CD4-positive, alpha-beta T cell treated with Interleukin-4 for 4 hours (primary cell): ENCODE results near the gene LRP11.
"Not testable (repeated sequence)": the region's sequence is repeated elsewhere in the genome, so short reads cannot be mapped to it uniquely, and the experiment has no call there.

Experiments
- DNase-seq: peaks from one replicate; pipeline ENCODE4 v3.0.0-alpha.2; 2020

LRP11 gene

DNA sequence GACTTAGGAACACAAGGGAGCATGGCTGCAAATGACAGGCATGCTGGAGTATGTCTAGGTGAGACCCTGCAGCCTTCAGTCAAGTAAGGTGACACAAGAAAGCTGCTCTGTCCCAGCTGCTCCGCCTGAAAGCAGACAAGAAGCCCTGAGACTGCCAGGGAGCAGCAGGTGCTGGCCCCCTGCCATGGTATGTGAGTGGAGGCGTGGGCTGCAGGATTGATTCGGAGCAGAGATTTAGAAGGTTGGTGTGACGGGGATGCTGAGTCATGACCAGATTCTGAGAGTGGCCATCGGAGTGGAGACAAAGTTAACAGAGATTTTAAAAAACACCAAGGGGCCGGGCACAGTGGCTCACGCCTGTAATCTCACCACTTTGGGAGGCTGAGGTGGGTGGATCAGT, 17.8 kb downstream of the LRP11 start:
- no peak for DNase-seq

DNA sequence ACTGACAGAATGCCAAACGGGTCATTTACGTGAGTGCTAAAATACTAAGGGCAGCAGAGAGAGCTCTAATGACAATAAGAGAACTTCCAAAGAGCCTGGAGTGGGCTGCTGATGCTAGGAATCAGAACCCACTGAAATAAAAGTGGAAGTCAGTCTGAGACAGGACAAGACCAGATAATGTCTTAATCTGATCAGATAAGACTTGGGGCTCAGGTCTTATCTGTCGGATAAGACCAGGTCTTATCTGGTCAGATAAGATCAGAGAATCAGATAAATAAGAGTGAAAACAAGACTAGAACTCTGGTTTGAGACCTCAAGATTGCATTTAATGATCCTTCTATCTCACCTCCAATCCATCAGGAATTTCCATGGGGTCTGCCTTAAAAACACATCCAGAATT, 18.6 kb downstream of the LRP11 start:
- DNase-seq = no peak

DNA sequence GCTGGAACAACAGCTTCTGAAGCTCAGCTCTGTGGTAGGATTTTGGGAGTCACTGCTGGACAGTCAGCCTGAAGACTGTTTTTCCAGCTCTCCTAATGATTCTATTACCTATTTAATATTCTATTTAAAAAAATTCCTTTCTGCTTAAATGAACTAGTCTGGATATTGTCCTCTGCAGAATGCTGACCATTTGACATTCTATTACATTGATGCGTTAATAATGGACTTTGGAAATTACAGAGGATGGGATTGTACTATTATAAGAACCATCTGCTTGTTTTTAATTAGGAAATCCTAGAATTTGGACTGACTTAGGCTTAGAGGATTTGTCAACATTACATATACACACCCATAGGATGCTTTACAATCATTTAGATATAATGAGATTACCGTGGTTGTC, 19.7 kb downstream of the LRP11 start:
- DNase-seq = no peak

DNA sequence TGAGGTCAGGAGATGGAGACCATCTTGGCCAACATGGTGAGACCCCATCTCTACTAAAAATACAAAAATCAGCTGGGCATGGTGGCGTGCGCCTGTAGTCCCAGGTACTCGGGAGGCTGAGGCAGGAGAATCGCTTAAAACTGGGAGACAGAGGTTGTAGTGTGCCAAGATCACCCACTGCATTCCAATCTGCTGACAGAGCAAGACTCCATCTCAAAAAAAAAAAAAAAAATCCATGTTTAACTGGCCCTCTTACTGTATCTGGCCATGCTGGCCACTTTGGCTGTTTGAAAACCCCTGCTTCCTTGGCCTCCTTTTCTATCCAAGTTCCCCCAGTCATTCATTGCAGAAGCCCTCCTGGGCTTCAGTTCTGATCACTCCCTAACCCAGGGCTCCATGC, 20.1 kb downstream of the LRP11 start:
- not testable (repeated sequence) for DNase-seq

DNA sequence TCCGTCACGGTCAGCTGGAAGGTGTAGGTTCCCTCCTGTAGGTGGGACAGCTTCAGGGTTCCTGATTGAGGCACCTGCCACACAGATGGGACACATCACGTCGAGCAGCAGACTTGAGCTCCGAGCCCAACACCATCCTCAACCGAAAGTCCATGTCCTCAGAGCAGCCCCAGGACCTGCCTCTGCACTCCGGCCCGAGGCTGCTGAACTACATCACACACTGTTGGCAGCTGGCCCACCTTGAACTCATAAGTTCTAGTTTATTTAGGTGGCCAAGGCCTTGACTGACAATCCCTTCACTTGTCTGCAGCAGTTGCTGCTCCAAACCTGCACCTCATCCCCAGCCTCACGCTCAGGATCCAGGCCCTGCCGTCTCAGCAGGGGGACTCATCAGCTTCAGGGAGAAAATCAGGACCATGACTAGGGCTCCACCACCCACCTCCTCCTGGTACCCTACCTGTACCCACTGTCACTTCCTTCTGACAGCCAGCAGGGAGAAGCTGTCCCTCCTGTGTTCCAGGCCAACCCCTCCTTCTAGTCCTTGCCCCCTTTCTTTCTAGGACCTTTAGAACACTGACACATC, 21.0 kb downstream of the LRP11 start:
- no peak for DNase-seq

DNA sequence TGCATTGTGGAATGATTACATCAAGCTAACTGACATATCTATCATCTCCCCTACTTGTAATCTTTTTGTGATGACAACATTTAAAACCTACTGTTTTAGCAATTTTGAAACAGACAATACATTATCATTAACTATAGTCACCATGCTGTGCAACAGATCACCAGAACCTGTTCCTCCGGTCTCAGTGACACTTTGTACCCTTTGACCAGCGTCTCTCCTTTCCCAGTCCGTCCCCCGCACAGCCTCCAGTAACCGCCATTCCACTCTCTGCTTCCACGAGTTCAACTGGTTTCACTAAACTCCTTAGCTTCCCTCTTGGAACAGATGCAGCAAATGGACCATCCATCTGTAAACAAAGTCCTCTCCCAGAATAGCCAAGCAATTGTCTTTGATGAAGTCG, 21.8 kb downstream of the LRP11 start:
- DNase-seq = no peak

DNA sequence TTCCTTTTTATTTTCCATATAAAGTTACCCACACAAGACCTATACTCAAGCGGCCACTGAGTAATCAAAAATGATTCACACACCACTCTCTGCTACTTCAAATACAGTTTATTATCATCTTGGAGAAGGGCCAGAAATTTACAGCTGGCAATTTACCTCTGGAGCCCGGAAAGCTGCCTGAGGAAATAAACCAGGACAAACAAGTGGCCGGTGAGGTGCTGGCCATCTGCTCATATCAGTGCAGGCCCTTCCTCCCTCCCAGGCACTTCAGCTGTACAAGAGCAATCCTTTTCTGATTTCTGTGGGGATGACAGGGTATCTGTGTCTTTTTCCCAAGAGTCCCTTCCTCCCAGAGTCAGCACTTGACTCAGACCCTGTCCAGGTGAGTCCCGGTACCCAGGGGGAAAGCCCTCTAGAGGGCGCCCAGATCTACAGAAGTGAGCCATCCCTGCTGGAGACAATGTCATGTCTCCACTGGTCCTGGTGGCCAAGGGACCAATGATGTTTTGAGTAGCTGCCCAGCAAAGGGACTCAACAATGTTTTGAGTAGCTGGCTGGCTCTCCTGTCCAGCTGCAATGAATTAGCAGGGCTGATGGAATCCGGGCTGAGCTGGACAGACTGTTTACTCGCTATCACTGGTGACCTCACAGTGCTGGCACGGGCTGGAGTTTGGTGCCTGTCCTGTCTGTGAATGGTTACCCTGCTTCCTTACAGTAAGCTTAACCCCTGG, 23.6 kb downstream of the LRP11 start:
- peak; percentile 34 for DNase-seq

DNA sequence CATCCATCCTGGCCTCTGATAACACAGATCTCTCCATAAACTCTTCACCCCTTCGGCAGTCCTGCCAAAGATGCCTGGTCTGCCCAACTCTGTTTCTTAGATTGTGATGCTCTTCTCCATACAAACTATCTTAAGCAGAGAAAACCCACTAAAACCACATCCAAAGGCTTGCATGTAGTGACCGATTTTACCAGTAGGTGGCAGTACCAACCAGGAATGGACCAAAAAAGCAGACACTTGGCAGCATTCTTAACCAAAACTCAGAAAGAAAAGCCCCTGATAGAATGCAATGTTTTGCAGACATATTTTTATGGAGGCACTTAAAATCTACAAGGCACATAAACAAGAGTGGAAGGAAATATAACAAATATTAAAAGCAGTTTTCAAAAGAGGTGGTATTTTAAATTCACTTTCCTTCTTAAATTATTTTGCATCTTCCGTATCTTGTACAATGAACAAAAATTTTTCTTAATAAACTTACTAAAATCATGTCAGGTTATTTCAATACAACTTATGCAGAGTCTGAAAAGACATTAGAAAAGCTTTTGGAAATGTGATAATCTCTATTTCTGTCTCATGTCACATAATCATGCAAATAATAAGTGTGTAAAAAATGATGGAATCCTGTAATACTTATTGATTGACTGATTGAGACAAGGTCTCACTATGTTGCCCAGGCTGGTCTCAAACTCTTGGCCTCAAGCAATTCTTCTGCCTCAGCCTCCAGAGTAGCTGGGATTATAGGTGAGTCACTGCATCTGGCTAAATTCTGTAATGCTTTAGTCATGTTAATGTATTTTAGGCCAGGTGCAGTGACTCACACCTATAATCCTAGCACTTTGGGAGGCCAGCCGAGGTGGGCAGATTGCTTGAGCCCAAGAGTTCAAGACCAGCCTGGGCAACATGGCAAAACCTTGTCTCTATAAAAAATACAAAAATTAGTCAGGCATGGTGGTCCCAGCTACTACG, 29.4 kb downstream of the LRP11 start:
- DNase-seq = peak; percentile 79

DNA sequence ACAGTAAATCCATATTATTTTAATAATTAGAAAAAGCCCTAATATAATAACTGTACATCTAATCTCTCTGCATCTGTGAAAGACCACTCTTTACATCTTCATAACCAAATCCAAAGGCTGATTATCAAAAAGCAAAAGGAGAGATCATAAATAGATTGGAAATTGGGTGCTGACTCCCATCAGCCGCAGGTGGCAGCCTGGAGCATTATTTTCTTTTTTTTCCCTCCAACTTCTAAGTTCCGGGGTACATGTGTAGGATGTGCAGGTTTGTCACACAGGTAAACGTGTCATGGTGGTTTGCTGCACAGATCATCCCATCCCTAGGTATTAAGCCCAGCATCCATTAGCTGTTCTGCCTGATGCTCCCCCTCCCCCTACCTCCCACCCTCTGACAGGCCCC, 30.5 kb downstream of the LRP11 start:
- DNase-seq = no peak

DNA sequence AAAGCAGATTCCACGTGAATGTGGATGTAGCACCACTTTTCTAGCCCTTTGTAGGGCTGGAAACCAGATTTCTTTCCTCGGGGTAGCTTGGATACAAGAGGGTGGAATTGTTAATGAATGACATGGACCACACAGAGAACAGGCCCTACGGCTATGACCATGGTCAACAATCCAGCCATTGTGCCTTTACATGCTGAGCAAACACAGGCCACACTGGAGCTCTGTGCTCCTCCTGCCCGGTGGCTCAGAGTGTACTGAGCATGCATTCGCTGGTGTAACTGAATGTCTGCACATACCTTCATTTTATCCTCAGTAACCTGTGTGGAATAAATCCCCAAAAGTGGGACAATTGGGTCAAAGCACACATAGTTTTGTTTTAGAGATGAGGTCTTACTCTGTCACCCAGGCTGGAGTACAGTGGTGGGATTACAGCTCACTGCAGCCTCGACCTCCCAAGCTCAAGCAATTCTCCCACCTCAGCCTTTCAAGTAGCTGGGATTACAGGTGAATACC, 32.8 kb downstream of the LRP11 start:
- no peak for DNase-seq

DNA sequence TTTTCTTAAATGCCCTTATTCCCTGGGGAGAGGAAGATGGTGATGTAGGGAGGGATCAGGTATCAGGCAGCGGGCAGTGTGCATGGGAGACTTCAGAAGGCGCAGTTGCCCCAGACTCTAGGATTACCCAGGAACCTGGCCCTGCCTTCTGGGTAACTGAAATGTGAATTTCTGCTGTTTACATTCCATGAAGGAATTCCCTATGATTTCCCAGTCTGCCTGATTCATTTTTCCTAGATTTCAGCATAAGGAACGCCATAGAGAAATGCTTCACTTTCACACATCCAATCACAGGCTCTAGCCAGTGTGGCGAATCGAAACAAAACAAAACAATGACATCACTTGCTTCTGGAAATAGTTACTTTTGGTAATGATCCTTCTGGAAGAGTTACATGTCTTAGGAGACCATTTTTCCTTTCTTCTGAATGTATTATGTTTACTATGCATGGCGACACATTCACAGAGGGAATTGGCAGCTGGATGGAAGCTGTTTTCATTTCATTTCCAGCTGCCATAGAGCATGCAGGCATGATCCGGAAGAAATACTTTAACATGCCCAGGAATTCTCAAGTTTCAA, 33.3 kb downstream of the LRP11 start:
- DNase-seq = no peak

DNA sequence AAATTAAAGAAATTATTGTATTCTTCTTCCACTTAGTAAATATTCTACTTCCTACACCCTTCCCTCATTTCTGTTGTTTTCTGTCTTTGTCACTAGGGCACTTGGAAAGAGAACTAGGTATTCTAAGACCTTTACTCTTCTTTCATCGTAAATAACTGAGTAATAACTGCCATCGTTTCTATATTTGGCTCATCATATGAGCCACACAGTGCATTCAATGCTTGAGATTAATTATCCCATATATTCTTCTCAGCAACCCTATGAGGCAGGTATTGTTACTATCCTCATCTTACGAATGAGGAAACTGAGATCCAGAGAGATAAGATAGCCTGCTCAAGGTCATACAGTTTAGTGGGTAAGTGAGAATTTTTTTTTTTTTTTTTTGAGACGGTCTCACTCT, 38.9 kb downstream of the LRP11 start:
- DNase-seq = no peak

DNA sequence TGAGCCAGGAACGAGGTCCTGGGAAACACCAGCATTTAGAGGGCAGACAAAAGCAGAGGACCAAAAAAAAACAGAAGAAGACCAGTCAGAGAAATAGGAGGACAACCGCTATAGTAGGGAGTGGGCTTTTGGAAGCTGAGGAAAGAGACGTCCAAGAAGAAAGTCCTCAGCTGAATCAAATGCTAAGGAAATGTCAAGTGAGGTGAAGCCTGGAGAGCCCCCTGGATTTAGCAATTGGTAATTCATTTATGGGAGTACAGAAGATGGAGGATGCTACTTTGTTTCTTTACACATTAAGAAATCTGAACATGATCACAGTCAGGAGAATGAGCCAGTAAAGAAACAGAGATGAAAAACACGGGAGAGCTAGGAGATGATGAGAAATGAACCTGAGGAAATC, 41.1 kb downstream of the LRP11 start:
- DNase-seq = no peak

DNA sequence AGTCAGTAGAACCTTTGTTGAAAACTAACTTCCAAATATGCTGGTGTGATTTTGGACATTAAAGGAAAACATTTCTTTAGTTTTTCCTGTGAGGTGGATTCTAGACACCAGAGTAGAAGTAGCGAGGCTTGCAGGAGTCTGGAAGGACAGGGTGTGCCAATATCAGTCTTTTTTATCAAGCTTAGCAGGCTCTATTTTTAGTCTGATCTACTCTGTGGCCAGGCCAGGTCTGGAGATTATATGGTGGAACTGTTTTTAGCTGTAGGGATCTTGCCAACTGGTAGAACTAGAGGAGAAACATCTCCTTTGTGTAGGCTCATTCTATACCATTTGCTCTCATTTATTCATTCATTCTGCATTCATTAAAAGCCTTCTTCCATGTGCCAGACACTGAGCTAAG, 42.7 kb downstream of the LRP11 start:
- no peak for DNase-seq

DNA sequence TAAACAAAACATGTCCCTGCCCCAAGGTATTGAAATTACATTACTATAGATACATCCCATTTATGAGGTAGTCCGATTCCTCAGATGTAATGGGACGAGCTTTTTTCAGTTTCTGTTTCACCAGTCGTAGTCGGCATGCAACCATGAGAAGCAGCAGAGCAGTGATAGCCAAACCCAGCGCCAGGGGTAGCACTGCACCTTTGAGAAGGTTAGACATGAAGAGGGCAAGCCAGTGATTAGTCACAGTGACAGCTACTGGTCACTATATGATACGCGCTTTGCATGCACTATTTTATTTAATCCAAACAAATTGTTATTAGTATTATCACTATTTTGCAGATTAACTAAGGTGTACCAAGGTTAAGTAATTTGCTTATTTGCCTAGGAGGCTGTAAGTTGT, 43.7 kb downstream of the LRP11 start:
- no peak for DNase-seq

DNA sequence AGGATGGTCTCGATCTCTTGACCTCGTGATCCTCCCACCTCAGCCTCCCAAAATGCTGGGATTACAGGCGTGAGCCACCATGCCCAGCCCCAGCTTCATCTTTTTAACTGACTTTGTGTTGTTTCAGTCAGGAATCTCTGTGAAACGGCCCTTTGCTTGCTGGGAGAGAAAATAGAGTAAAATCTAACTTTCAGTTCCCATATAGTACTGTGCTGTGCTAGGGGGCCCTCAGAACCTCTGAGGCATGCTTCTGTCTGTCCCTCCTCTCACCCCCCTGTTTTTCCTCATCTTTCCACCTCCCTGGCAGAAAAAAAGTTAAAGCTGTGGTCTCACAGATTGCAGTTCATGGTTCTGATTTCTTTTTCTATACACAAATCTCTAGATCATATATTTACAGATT, 48.4 kb downstream of the LRP11 start:
- DNase-seq = no peak

DNA sequence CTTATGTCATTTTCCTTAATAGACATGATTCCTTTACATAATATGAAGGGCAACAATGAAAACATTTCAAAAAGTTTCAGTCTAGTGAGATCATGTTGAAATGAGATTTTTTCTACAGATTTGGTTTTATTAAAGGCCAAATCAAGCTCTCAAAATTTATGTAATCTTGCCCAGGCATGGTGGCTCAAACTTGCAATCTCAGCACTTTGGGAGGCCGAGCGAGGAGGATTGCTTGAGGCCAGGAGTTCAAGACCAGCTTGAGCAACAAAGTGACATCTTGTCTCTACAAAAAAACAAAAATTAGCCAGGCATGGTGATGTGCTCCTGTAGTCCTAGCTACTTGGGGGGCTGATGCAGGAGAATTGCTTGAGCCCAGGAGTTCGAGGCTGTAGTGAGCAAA, 50.8 kb downstream of the LRP11 start:
- DNase-seq = no peak

DNA sequence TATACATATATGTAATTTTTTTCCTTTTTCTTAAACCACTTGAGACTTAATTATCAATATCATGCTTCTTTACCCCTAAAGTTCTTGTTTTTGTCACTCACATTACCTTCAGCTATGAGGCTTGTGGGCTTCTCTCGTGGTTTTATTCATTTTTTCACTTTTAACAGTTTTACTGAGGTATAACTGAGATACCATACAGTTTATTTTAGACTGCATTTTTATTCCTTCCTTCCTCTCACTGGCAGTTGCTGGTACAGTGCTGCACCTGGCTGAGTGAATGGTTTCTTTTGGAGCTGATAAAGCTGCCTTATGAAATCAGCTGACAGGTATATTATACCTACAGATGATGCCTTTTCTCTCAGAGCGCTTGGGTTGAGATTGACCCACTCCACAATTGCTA, 54.4 kb downstream of the LRP11 start:
- no peak for DNase-seq

DNA sequence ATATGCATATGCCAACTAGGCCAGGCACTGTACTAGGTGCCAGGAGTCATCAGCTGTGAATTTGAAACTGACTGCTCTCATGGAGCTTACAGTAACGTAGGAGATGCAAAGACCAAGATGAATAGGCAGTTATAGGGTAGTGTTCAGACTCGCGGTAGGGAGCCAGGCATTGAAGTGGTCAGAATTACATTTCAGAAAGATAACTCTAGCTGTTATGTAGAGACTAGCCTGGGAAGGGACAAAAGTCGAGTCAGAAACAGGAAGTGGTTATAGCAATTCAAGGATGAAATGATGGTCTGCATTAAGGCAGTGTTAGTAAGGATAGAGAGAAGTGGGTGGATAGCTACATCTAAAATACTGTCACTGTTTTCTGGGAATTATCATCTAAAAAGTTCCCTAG, 58.0 kb downstream of the LRP11 start:
- no peak for DNase-seq

DNA sequence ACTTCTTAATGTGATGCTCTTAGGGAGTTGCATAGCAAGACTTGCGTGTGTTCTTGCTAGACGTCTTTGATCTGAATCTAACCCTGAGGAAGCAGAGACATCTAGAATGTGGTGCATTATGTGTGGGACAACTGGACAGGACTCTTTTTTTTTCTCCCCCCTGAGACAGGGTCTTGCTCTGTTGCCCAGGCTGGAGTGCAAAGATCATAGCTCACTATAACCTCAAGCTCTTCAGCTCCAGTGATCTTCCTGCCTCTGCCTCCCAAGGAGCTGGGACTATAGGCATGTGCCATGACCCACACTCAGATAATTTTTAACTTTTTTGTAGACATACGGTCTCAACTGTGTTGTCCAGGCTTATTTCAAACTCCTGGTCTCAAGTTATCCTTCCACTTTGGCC, 80.6 kb downstream of the LRP11 start:
- no peak for DNase-seq

DNA sequence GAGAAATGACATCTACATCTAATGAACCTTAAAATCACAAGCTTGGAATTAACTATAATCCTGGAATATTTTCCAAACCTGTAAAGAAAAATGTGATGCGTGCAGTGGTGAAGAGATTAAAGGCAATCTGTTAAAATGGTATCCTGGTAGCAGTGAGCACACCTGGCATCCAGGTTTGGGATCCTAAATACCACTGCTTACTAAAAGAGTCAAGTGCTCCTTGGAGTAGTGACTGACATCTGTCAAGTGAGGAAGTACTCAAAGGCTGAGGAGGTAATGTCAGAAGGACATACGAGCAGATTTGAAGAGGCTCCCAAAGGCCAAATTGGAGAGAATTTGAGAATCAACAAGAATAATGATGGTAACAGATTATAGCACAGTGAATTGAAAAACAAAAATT, 81.8 kb downstream of the LRP11 start:
- no peak for DNase-seq

DNA sequence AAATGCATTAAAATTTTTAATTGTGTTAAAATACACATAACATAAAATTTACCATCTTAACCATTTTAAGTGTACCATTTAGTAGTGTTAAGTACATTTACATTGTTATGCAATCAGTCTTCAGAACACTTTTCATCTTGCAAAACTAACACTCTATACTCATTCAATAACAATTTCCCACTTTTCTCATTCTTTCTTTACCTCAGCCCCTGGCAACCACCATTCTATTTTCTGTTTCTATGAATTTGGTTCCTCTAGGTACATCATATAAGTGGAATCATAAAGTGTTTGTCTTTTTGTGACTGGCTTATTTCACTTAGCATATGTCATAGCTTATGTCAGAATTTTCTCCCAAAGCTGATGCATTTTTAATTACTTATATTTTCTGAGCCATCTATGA, 82.4 kb downstream of the LRP11 start:
- DNase-seq = no peak

DNA sequence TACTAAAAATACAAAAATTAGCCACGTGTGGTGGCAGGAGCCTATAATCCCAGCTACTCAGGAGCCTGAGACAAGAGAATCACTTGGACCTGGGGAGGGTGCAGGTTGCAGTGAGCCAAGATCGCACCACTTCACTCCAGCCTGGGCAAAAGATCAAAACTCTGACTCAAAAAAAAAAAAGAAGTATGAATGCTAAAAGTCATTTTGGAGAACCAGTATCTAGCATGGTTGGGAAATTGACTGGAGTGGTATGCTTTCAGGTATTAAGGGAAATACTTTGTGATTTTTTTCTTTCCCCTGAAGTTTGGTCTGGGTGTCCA, 84.6 kb downstream of the LRP11 start:
- no peak for DNase-seq

DNA sequence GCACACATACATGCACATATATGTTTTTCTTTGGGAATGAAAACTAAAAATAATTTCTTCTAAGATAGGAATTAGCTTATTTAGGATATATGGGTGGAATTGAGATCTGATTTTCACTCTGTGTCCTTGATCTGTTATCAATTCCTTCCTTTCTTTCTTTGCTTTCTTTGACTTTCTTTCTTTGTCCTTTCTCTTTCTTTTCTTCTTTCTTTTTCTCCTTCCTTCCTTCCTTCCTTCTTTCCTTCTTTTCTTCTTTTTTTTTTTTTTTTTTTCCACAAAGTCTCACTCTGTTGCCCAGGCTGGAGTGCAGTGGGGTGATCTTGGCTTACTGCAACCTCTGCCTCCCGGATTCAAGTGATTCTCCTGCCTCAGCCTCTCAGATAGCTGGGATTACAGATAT, 86.5 kb downstream of the LRP11 start:
- DNase-seq = no peak
